ENCODE results near the gene TTC38. TPM values are rescaled to one million over a fixed set of nuclear protein-coding genes. Genes with fewer than 3 reads are reported as not detected.
A peak's percentile ranks its signal among the peaks of the same experiment; 100 is the strongest.

Gene TTC38
- total RNA-seq, 3 donors from 2014 or later, result 5.5 to 6.0 (median 6.0) TPM

GRCh38 chr22:46290843-46291785, 23.3 kb downstream of the TTC38 start:
- no peaks in the 10 kb centered on the region for H3K27me3 Mint-ChIP-seq (ENCODE audit: low read depth)
- ATAC-seq, result no peak
- no peak for DNase-seq
- H3K36me3 Mint-ChIP-seq (ENCODE audit: insufficient read depth), result peaks cover 7% of the 10 kb centered on the region
- H3K9me3 Mint-ChIP-seq, result peaks cover 5% of the 10 kb centered on the region
- H3K4me3 Mint-ChIP-seq, result no peak overlapping the region
- H3K4me1 Mint-ChIP-seq (ENCODE audit: low read depth), result peaks cover 25% of the 10 kb centered on the region

GRCh38 chr22:46292173-46292572, 24.4 kb downstream of the TTC38 start:
- peaks cover 7% of the 10 kb centered on the region for H3K36me3 Mint-ChIP-seq (ENCODE audit: insufficient read depth)
- H3K9me3 Mint-ChIP-seq, result peaks cover 5% of the 10 kb centered on the region
- H3K27me3 Mint-ChIP-seq (ENCODE audit: low read depth), result no peaks in the 10 kb centered on the region
- ATAC-seq (no peak), DNase-seq (no peak)
- peaks cover 30% of the 10 kb centered on the region for H3K4me1 Mint-ChIP-seq (ENCODE audit: low read depth)
- no peak overlapping the region for H3K4me3 Mint-ChIP-seq

GRCh38 chr22:46292732-46293131, 24.9 kb downstream of the TTC38 start:
- Mint-ChIP-seq H3K36me3 (ENCODE audit: insufficient read depth) (peaks cover 5% of the 10 kb centered on the region), H3K9me3 (peaks cover 5% of the 10 kb centered on the region), H3K4me3 (no peak overlapping the region), H3K27me3 (ENCODE audit: low read depth) (no peaks in the 10 kb centered on the region), H3K4me1 (ENCODE audit: low read depth) (peaks cover 29% of the 10 kb centered on the region)
- ATAC-seq (no peak), DNase-seq (no peak)

- peaks cover 5% of the 10 kb centered on the region for H3K9me3 Mint-ChIP-seq
- ATAC-seq (no peak), DNase-seq (no peak)
- H3K36me3 Mint-ChIP-seq (ENCODE audit: insufficient read depth), result peaks cover 5% of the 10 kb centered on the region
- H3K27me3 Mint-ChIP-seq (ENCODE audit: low read depth), result peaks cover 2% of the 10 kb centered on the region
- H3K4me1 Mint-ChIP-seq (ENCODE audit: low read depth), result peaks cover 23% of the 10 kb centered on the region
- no peak overlapping the region for H3K4me3 Mint-ChIP-seq
Measured at GRCh38 chr22:46293577-46294260, 25.9 kb downstream of the TTC38 start.

GRCh38 chr22:46294784-46295183, 27.0 kb downstream of the TTC38 start:
- ATAC-seq (no peak), DNase-seq (no peak)
- Mint-ChIP-seq H3K27me3 (ENCODE audit: low read depth) (peaks cover 7% of the 10 kb centered on the region), H3K4me1 (ENCODE audit: low read depth) (peaks cover 22% of the 10 kb centered on the region), H3K36me3 (ENCODE audit: insufficient read depth) (peaks cover 5% of the 10 kb centered on the region), H3K4me3 (no peak overlapping the region), H3K9me3 (peaks cover 5% of the 10 kb centered on the region)

- H3K9me3 Mint-ChIP-seq, result peaks cover 5% of the 10 kb centered on the region
Measured at GRCh38 chr22:46295277-46295971, 27.6 kb downstream of the TTC38 start.

GRCh38 chr22:46296257-46297150, 28.7 kb downstream of the TTC38 start, which contains the start of gene GTSE1:
TSS of gene GTSE1 (plus strand) at chr22:46296870. CDS start at chr22:46297401, 531 bp downstream.
- peaks cover 7% of the 10 kb centered on the region for H3K27me3 Mint-ChIP-seq (ENCODE audit: low read depth)
- DNase-seq, result peak; percentile 94
- ATAC-seq, result peak; percentile 99
- H3K4me1 Mint-ChIP-seq (ENCODE audit: low read depth), result peaks cover 22% of the 10 kb centered on the region
- peaks cover 5% of the 10 kb centered on the region for H3K36me3 Mint-ChIP-seq (ENCODE audit: insufficient read depth)
- H3K9me3 Mint-ChIP-seq, result peaks cover 5% of the 10 kb centered on the region
- H3K4me3 Mint-ChIP-seq, result peak within 1 kb of the TSS; percentile 82

More at GRCh38 chr22:46295277-46295971, 27.6 kb downstream of the TTC38 start:
- peaks cover 22% of the 10 kb centered on the region for H3K4me1 Mint-ChIP-seq (ENCODE audit: low read depth)
- H3K4me3 Mint-ChIP-seq, result peak overlapping the region; percentile 82
- no peak for ATAC-seq
- peaks cover 5% of the 10 kb centered on the region for H3K36me3 Mint-ChIP-seq (ENCODE audit: insufficient read depth)
- H3K27me3 Mint-ChIP-seq (ENCODE audit: low read depth), result peaks cover 7% of the 10 kb centered on the region
- no peak for DNase-seq

- peak; percentile 7 to 13 for ATAC-seq
- Mint-ChIP-seq H3K4me1 (ENCODE audit: low read depth) (peaks cover 22% of the 10 kb centered on the region), H3K4me3 (peak overlapping the region; percentile 80), H3K27me3 (ENCODE audit: low read depth) (peaks cover 7% of the 10 kb centered on the region), H3K9me3 (peaks cover 3% of the 10 kb centered on the region), H3K36me3 (ENCODE audit: insufficient read depth) (peaks cover 3% of the 10 kb centered on the region)
- no peak for DNase-seq
Measured at GRCh38 chr22:46297151-46297812, 29.5 kb downstream of the TTC38 start.

- H3K36me3 Mint-ChIP-seq (ENCODE audit: insufficient read depth), result no peaks in the 10 kb centered on the region
- DNase-seq (no peak), ATAC-seq (no peak)
- no peak overlapping the region for H3K4me3 Mint-ChIP-seq
- peaks cover 22% of the 10 kb centered on the region for H3K4me1 Mint-ChIP-seq (ENCODE audit: low read depth)
- peaks cover 7% of the 10 kb centered on the region for H3K27me3 Mint-ChIP-seq (ENCODE audit: low read depth)
- H3K9me3 Mint-ChIP-seq, result no peaks in the 10 kb centered on the region
Measured at GRCh38 chr22:46299101-46299500, 31.3 kb downstream of the TTC38 start.

- no peaks in the 10 kb centered on the region for H3K36me3 Mint-ChIP-seq (ENCODE audit: insufficient read depth)
- ATAC-seq, result no peak
- peaks cover 16% of the 10 kb centered on the region for H3K4me1 Mint-ChIP-seq (ENCODE audit: low read depth)
- DNase-seq, result no peak
- no peaks in the 10 kb centered on the region for H3K9me3 Mint-ChIP-seq
- H3K27me3 Mint-ChIP-seq (ENCODE audit: low read depth), result peaks cover 7% of the 10 kb centered on the region
- no peak overlapping the region for H3K4me3 Mint-ChIP-seq
Measured at GRCh38 chr22:46300491-46300890, 32.7 kb downstream of the TTC38 start.

- no peak for ATAC-seq
- no peaks in the 10 kb centered on the region for H3K4me1 Mint-ChIP-seq (ENCODE audit: low read depth)
- H3K27me3 Mint-ChIP-seq (ENCODE audit: low read depth), result peaks cover 7% of the 10 kb centered on the region
- no peaks in the 10 kb centered on the region for H3K9me3 Mint-ChIP-seq
- H3K36me3 Mint-ChIP-seq (ENCODE audit: insufficient read depth), result no peaks in the 10 kb centered on the region
- H3K4me3 Mint-ChIP-seq, result no peak overlapping the region
- DNase-seq, result no peak
Measured at GRCh38 chr22:46303347-46303965, 35.6 kb downstream of the TTC38 start.

- Mint-ChIP-seq H3K4me1 (ENCODE audit: low read depth) (no peaks in the 10 kb centered on the region), H3K36me3 (ENCODE audit: insufficient read depth) (peaks cover 2% of the 10 kb centered on the region), H3K4me3 (no peak overlapping the region), H3K27me3 (ENCODE audit: low read depth) (no peaks in the 10 kb centered on the region), H3K9me3 (no peaks in the 10 kb centered on the region)
- DNase-seq (no peak), ATAC-seq (no peak)
Measured at GRCh38 chr22:46308283-46308988, 40.6 kb downstream of the TTC38 start.

Data from activated T-cell treated with anti-CD3 and anti-CD28 coated beads, Interleukin-2, amount 50 U/mL, for 4 hours (primary cell).